HEK293 (cell line): ENCODE data around the gene ATF6.

Experiments used
- CTCF ChIP-seq: fragments of 450-650 bp; formaldehyde crosslinking; IDR thresholded peaks from 2 replicates; pipeline ENCODE4 v1.5.1; 2016; ENCODE audit warnings: missing biosample characterization, missing genetic modification characterization
- KLF16 ChIP-seq: fragments of 450-650 bp; formaldehyde crosslinking; IDR thresholded peaks from 2 replicates; pipeline ENCODE4 v1.5.1; 2017; ENCODE audit warnings: missing biosample characterization, missing genetic modification characterization
- ZBTB7A ChIP-seq: fragments of 450-650 bp; formaldehyde crosslinking; IDR thresholded peaks from 2 replicates; pipeline ENCODE4 v1.5.1; 2016; ENCODE audit warnings: low read depth, missing biosample characterization, missing genetic modification characterization

- TF ChIP-seq KLF16 (tag by site-specific recombination) (no peak), ZBTB7A (no peak), CTCF (tag by site-specific recombination) (no peak)
Observed at GRCh38 chr1:161727256-161727924, 38.7 kb upstream of the ATF6 start.
